Natural killer cell (primary cell): Measurements from ENCODE around the gene MAP4K3. TPM values are rescaled to one million over a fixed set of nuclear protein-coding genes. Genes with fewer than 3 reads are reported as not detected.

ENCODE experiments used
- ATAC-seq, 3 donors: fragments of 150-1000 bp in 2 of 3; fragments of 200-7000 bp in 1 of 3; cut with Tn5 transposase; 1 replicate in 1 of 3; 2 replicates in 2 of 3; pipeline ENCODE4 v1.10.0; 2021; ENCODE audit warnings: mild to moderate bottlenecking in 2 of 3, moderate library complexity in 2 of 3
- DNase-seq, 2 donors: peaks; one replicate each; pipeline versions ENCODE4 v3.0.0 to v3.0.0-alpha.2; 2013 to 2021; ENCODE audit warnings: mixed read lengths in 1 of 2
- H3K27ac ChIP-seq: one replicate; pipeline ENCODE4 v1.5.1; 2013; ENCODE audit warnings: mild to moderate bottlenecking, low read length
- H3K27me3 ChIP-seq: one replicate; pipeline ENCODE4 v1.6.1; 2013; ENCODE audit warnings: low read length; ENCODE audit not compliant: control insufficient read depth, insufficient read depth
- H3K36me3 ChIP-seq: one replicate; pipeline ENCODE4 v1.6.1; 2013; ENCODE audit warnings: low read length; ENCODE audit not compliant: control insufficient read depth, insufficient read depth
- H3K4me1 ChIP-seq: one replicate; pipeline ENCODE4 v1.6.1; 2013; ENCODE audit warnings: low read length; ENCODE audit not compliant: control insufficient read depth, insufficient read depth
- H3K4me3 ChIP-seq: one replicate; pipeline ENCODE4 v1.5.1; 2013; ENCODE audit warnings: low read length
- H3K9me3 ChIP-seq: one replicate; pipeline ENCODE4 v1.6.1; 2013; ENCODE audit warnings: low read length; ENCODE audit not compliant: control insufficient read depth, insufficient read depth
- H3K27ac Mint-ChIP-seq, 2 donors: one replicate each; pipeline ENCODE4 v1.8.0; 2022; ENCODE audit warnings: mild to moderate bottlenecking in 2 of 2, mixed read lengths in 2 of 2, moderate library complexity in 1 of 2
- H3K27me3 Mint-ChIP-seq, 2 donors: one replicate each; pipeline ENCODE4 v1.8.0; 2022; ENCODE audit warnings: low read depth in 2 of 2, mixed read lengths in 2 of 2
- H3K36me3 Mint-ChIP-seq: one replicate; pipeline ENCODE4 v1.8.0; 2022; ENCODE audit warnings: mixed read lengths
- H3K4me1 Mint-ChIP-seq, 2 donors: one replicate each; pipeline ENCODE4 v1.8.0; 2022; ENCODE audit warnings: mixed read lengths in 2 of 2
- H3K4me3 Mint-ChIP-seq: one replicate; pipeline ENCODE4 v1.8.0; 2022; ENCODE audit warnings: mild to moderate bottlenecking, moderate library complexity, mixed read lengths
- H3K9me3 Mint-ChIP-seq, 2 donors: one replicate each; pipeline ENCODE4 v1.8.0; 2022; ENCODE audit warnings: mixed read lengths in 2 of 2
- WGBS: methylation state at CpG from one replicate; pipeline ENCODE4 v1.1.7; 2013; ENCODE audit warnings: missing lambda C conversion rate; ENCODE audit not compliant: insufficient coverage; 5-methylcytosine and 5-hydroxymethylcytosine counted together
- intact Hi-C: fragments of 100-400 bp; cut with micrococcal nuclease; formaldehyde crosslinking; loops from one replicate; pipeline ENCODE4 v1.14.2; 2022
- total RNA-seq, 4 donors: library from RNA; stranded (reverse); fragments of 120-200 nt in 1 of 4; gene quantifications; one replicate each; pipeline versions ENCODE4 v1.2.3 to v1.2.4, GENCODE V29; 2013 to 2022
- TF ChIP-seq, protein P1 (sequence below): fragments of 200-600 bp; IDR thresholded peaks from one replicate; pipeline ENCODE4 v1.8.0; 2022; ENCODE audit warnings: antibody characterized with exemption

MAP4K3 gene
- total RNA-seq, 3 donors from 2014 or later (not counting 1 experiment from before 2014, with no cell fraction given): 17.3 to 25.9 (median 20.3) TPM

- no peak for DNase-seq
- no peaks in the 10 kb centered on the region for H3K27me3 Mint-ChIP-seq
- H3K9me3 ChIP-seq: no peaks in the 10 kb centered on the region
- no peaks in the 10 kb centered on the region for H3K36me3 ChIP-seq
- no peak for ATAC-seq
- no peaks in the 10 kb centered on the region for H3K36me3 Mint-ChIP-seq
- peaks cover 2 to 6% of the 10 kb centered on the region in 2 donors for H3K4me1 Mint-ChIP-seq
- WGBS: 88% methylated on average over 1 of the region's 1 CpG
- H3K4me1 ChIP-seq: peaks cover 2% of the 10 kb centered on the region
- H3K4me3 Mint-ChIP-seq: no peak overlapping the region
- H3K4me3 ChIP-seq: no peak overlapping the region
- intact Hi-C loops: no loop called here
- no peak overlapping the region for H3K27ac ChIP-seq
- no peaks in the 10 kb centered on the region for H3K27me3 ChIP-seq
- H3K9me3 Mint-ChIP-seq: peaks cover 0 to 5% of the 10 kb centered on the region in 2 donors
- TF ChIP-seq, protein P1, sequence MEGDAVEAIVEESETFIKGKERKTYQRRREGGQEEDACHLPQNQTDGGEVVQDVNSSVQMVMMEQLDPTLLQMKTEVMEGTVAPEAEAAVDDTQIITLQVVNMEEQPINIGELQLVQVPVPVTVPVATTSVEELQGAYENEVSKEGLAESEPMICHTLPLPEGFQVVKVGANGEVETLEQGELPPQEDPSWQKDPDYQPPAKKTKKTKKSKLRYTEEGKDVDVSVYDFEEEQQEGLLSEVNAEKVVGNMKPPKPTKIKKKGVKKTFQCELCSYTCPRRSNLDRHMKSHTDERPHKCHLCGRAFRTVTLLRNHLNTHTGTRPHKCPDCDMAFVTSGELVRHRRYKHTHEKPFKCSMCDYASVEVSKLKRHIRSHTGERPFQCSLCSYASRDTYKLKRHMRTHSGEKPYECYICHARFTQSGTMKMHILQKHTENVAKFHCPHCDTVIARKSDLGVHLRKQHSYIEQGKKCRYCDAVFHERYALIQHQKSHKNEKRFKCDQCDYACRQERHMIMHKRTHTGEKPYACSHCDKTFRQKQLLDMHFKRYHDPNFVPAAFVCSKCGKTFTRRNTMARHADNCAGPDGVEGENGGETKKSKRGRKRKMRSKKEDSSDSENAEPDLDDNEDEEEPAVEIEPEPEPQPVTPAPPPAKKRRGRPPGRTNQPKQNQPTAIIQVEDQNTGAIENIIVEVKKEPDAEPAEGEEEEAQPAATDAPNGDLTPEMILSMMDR: no peak
- H3K27ac Mint-ChIP-seq: no peak overlapping the region
Observed at GRCh38 chr2:39443009-39443408, 5.9 kb upstream of the MAP4K3 start.

DNA sequence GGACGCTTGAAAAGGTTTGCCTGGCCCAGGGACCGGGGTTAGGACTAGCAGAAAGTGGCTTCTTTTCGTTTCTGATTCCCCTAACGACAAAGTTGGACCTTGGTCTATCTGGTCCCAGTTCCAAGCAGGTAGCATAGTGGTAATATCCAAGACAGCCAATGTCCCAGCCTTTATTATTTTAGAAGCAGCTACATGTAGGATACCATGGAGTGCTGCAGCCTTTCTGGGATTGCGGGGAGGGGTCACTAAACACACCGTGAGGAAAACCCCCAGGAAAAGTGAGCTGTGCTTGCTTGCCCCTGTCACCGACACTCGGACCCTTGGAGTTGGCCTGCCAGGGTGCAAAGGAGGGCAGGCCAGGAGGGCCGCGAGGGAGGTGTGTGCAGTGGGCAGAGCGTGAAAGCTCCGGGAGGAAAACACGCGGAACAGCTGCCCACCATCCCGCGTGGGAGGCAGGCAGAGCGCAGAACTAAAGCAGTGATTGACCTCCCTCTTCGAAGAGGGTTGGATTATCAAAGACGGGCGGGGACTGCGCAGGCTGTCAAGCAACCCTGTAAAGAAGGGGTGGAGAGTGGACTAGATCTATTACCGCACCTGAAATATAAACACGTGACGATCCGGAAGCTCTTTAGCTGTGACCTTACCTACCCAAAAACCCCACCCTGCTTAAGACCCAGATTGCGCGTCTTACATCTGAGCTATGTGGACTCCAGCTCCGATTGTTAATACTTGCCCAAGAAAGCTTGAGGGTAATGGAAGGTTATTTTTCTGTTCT is 624 bp upstream of the MAP4K3 start:
- DNase-seq: peak; percentile 16 to 70
- H3K4me3 Mint-ChIP-seq: peak overlapping the region; percentile 96
- WGBS: 12% methylated on average over 27 of the region's 28 CpGs
- no peaks in the 10 kb centered on the region for H3K9me3 ChIP-seq
- H3K4me1 ChIP-seq: peaks cover 19% of the 10 kb centered on the region
- H3K27ac ChIP-seq: peak overlapping the region; percentile 56
- peak; percentile 45 to 52 (median 47) for ATAC-seq
- H3K9me3 Mint-ChIP-seq: peaks cover 0 to 2% of the 10 kb centered on the region in 2 donors
- H3K4me1 Mint-ChIP-seq: peaks cover 41 to 45% of the 10 kb centered on the region in 2 donors
- peak overlapping the region; percentile 86 for H3K4me3 ChIP-seq
- intact Hi-C loops: no loop called here
- H3K36me3 ChIP-seq: no peaks in the 10 kb centered on the region
- TF ChIP-seq, protein P1: no peak
- peak overlapping the region; percentile 45 to 87 for H3K27ac Mint-ChIP-seq
- no peaks in the 10 kb centered on the region for H3K27me3 Mint-ChIP-seq
- no peaks in the 10 kb centered on the region for H3K27me3 ChIP-seq
- no peaks in the 10 kb centered on the region for H3K36me3 Mint-ChIP-seq

DNA sequence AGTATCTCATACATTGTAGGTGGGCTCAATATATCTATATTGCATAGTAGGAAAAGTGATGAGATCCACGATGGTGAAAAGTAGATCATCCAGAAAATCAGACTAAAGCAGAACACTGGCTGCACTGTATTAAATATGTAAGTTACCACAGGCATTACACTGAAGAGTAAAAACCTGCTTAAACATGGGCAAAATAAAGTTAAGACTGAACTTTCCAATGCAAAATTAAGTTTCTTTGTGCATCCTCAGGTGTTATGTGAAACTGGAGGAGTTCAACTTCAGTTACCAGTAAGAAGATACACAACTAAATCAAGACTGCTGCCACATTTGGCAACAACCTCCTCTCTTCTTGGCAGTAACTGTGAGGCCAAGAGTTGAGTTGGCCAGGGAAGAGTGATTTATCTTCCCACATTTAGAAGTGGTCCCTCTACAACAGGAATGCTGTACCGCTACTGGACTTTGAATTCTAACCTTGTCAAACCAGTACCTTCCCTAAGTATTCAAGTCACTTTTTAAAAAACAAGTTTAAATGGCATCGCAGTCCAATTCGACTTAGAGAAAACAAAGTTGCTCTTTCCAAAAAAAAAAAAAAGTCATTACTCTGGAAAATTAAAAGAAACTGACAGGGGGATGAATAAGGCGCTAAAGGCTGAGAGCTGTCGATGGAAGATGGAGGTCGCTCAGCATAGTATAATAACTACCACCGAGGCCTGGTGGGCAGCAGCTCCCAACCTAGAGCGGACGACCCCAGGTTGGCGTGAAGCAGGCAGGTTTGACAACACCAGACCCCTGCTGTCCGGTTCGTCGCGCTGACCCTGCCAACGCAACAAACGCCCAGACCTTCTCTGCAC is 1.1 kb downstream of the MAP4K3 start:
- intact Hi-C loops: no loop called here
- peak overlapping the region; percentile 86 for H3K4me3 ChIP-seq

More for the DNA sequence above, 1.1 kb downstream of the MAP4K3 start:
- H3K27me3 ChIP-seq: no peaks in the 10 kb centered on the region
- H3K9me3 ChIP-seq: no peaks in the 10 kb centered on the region
- Mint-ChIP-seq H3K27ac (peak overlapping the region; percentile 77 to 87), H3K4me3 (peak overlapping the region; percentile 96), H3K27me3 (no peaks in the 10 kb centered on the region), H3K4me1 (peaks cover 49 to 50% of the 10 kb centered on the region in 2 donors), H3K9me3 (no peaks in the 10 kb centered on the region), H3K36me3 (no peaks in the 10 kb centered on the region)
- WGBS: 16% methylated on average over 17 of the region's 17 CpGs
- peaks cover 19% of the 10 kb centered on the region for H3K4me1 ChIP-seq
- H3K27ac ChIP-seq: no peak overlapping the region
- TF ChIP-seq, protein P1: no peak
- peak in 1 of 2 donors; percentile 6 for DNase-seq
- no peaks in the 10 kb centered on the region for H3K36me3 ChIP-seq
- ATAC-seq: peak in 1 of 3 donors; percentile 12
